Breast epithelium (tissue), 3 donors: ENCODE data around the gene SNRNP200.

Experiments used
- CTCF ChIP-seq, 3 donors: fragments of 450-650 bp; IDR thresholded peaks; one replicate each; pipeline ENCODE4 v1.5.1; 2016 to 2017; ENCODE audit warnings: antibody characterized with exemption in 3 of 3, mild to moderate bottlenecking in 3 of 3, moderate library complexity in 3 of 3
- POLR2A ChIP-seq: fragments of 450-650 bp; IDR thresholded peaks from one replicate; pipeline ENCODE4 v1.6.1; 2016; ENCODE audit warnings: antibody characterized with exemption, mild to moderate bottlenecking, moderate library complexity
- POLR2AphosphoS5 ChIP-seq, 3 donors: sonication (generic); formaldehyde crosslinking; IDR thresholded peaks; one replicate each; pipeline ENCODE4 v1.6.1; 2017; ENCODE audit warnings: antibody characterized with exemption in 3 of 3

- TF ChIP-seq CTCF (IDR thresholded peaks at IDR 0.05) = no peak
- no peak for TF ChIP-seq POLR2A
- TF ChIP-seq POLR2AphosphoS5 (IDR thresholded peaks at IDR 0.05) = no peak
Measured at GRCh38 chr2:96233436-96233835, 71.9 kb downstream of the SNRNP200 start.
